Neural cell (in vitro differentiated cells): ENCODE data around the gene ADGRG1. TPM values are rescaled to one million over a fixed set of nuclear protein-coding genes. Genes with fewer than 3 reads are reported as not detected.

Experiments
- H2AFZ ChIP-seq: fragments of 200-600, 300-800 bp; sonication (generic), shearing (Covaris generic); 2 replicates; pipeline ENCODE4 v1.6.0; 2014; ENCODE audit warnings: low read depth, mild to moderate bottlenecking, antibody characterized with exemption, low read length, moderate library complexity
- H3F3A ChIP-seq: fragments of 200-600 bp; shearing (Covaris generic); 2 replicates; pipeline ENCODE4 v1.6.1; 2016; ENCODE audit warnings: mild to moderate bottlenecking, moderate library complexity, mixed read lengths, antibody characterized with exemption, low read length; ENCODE audit not compliant: insufficient read depth, poor library complexity, severe bottlenecking
- H3K27ac ChIP-seq: fragments of 200-600, 300-800 bp; sonication (generic), shearing (Covaris generic); 2 replicates; pipeline ENCODE4 v1.5.1; 2014; ENCODE audit warnings: mild to moderate bottlenecking, low read length, moderate library complexity
- H3K27me3 ChIP-seq: fragments of 300-800, 200-600 bp; sonication (generic), shearing (Covaris generic); 2 replicates; pipeline ENCODE4 v1.6.0; 2014; ENCODE audit warnings: mild to moderate bottlenecking, low read depth, low read length, moderate library complexity; ENCODE audit not compliant: insufficient read depth
- H3K36me3 ChIP-seq: fragments of 300-800, 200-600 bp; sonication (generic), shearing (Covaris generic); 2 replicates; pipeline ENCODE4 v1.5.1; 2014; ENCODE audit warnings: mild to moderate bottlenecking, antibody characterized with exemption, low read length, moderate library complexity; ENCODE audit not compliant: insufficient read depth
- H3K4me2 ChIP-seq: fragments of 300-800, 200-600 bp; sonication (generic), shearing (Covaris generic); 2 replicates; pipeline ENCODE4 v1.6.0; 2014; ENCODE audit warnings: mild to moderate bottlenecking, low read length
- H3K4me3 ChIP-seq: fragments of 300-800, 200-600 bp; sonication (generic), shearing (Covaris generic); 2 replicates; pipeline ENCODE4 v1.5.1; 2014; ENCODE audit warnings: mild to moderate bottlenecking, low read length, moderate library complexity
- H3K79me2 ChIP-seq: fragments of 200-600 bp; shearing (Covaris generic); replicated peaks from 2 replicates; pipeline ENCODE4 v1.6.0; 2014; ENCODE audit warnings: mild to moderate bottlenecking, low read length, moderate library complexity; ENCODE audit not compliant: insufficient read depth
- H3K9ac ChIP-seq: fragments of 300-800, 200-600 bp; sonication (generic), shearing (Covaris generic); 2 replicates; pipeline ENCODE4 v1.6.1; 2016; ENCODE audit warnings: mild to moderate bottlenecking, low read length, mixed read lengths
- H3K9me2 ChIP-seq: fragments of 200-600 bp; shearing (Covaris generic); 2 replicates; pipeline ENCODE4 v1.6.1; 2016; ENCODE audit warnings: mild to moderate bottlenecking, low read length, mixed read lengths; ENCODE audit not compliant: insufficient read depth
- H3K9me3 ChIP-seq: fragments of 200-600, 300-800 bp; sonication (generic), shearing (Covaris generic); 2 replicates; pipeline ENCODE4 v1.6.1; 2016; ENCODE audit warnings: mild to moderate bottlenecking, mixed run types, low read length, moderate library complexity, mixed read lengths
- H4K20me1 ChIP-seq: fragments of 200-600 bp; shearing (Covaris generic); 2 replicates; pipeline ENCODE4 v1.6.1; 2016; ENCODE audit warnings: mild to moderate bottlenecking, mixed run types; ENCODE audit not compliant: insufficient read depth
- EP300 ChIP-seq: fragments of 450-650 bp; conservative IDR thresholded peaks from 2 replicates; pipeline ENCODE4 v1.6.1; 2014; ENCODE audit warnings: antibody characterized with exemption, mild to moderate bottlenecking, moderate library complexity; ENCODE audit not compliant: poor library complexity, severe bottlenecking
- EZH2 ChIP-seq: fragments of 200-600, 300-800 bp; shearing (Covaris generic), sonication (generic); IDR thresholded peaks from 2 replicates; pipeline ENCODE4 v1.6.1; 2014; ENCODE audit warnings: antibody characterized with exemption, low read length, borderline replicate concordance, mild to moderate bottlenecking; ENCODE audit not compliant: insufficient read depth, poor library complexity, severe bottlenecking
- MXI1 ChIP-seq: fragments of 450-650 bp; conservative IDR thresholded peaks from 2 replicates; pipeline ENCODE4 v1.6.1; 2014; ENCODE audit warnings: antibody characterized with exemption, mild to moderate bottlenecking; ENCODE audit not compliant: poor library complexity, severe bottlenecking
- POLR2AphosphoS5 ChIP-seq: IDR thresholded peaks from 2 replicates; pipeline ENCODE4 v1.6.1; 2012
- RAD21 ChIP-seq: fragments of 450-650 bp; conservative IDR thresholded peaks from 2 replicates; pipeline ENCODE4 v1.6.1; 2014; ENCODE audit warnings: antibody characterized with exemption, mild to moderate bottlenecking, moderate library complexity
- SMC3 ChIP-seq: fragments of 450-650 bp; conservative IDR thresholded peaks from 2 replicates; pipeline ENCODE4 v1.6.1; 2014; ENCODE audit warnings: antibody characterized with exemption, mild to moderate bottlenecking, moderate library complexity; ENCODE audit not compliant: poor library complexity
- TAF1 ChIP-seq: IDR thresholded peaks from 2 replicates; pipeline ENCODE4 v1.6.1; 2012; ENCODE audit warnings: low read depth
- polyA plus RNA-seq: library from polyadenylated mRNA; depleted of rRNA; stranded (reverse); fragments of >200 nt; gene quantifications from 2 replicates; pipeline ENCODE4 v1.2.3, GENCODE V29; 2014
- TF ChIP-seq, protein P1 (sequence below): fragments of 450-650 bp; IDR thresholded peaks from 2 replicates; pipeline ENCODE4 v1.5.1; 2014; ENCODE audit warnings: antibody characterized with exemption, mild to moderate bottlenecking, moderate library complexity; ENCODE audit not compliant: poor library complexity, severe bottlenecking
- TF ChIP-seq, protein P2 (sequence below): IDR thresholded peaks from 2 replicates; pipeline ENCODE4 v1.6.1; 2012; ENCODE audit warnings: borderline replicate concordance

Gene ADGRG1
- polyA plus RNA-seq, 1 donor from 2014 or later = 86.8 TPM

GRCh38 chr16:57685633-57686032 lies 57.2 kb downstream of the ADGRG1 start (continued):
- TF ChIP-seq TAF1 (no peak), POLR2AphosphoS5 (no peak), EZH2 (no peak), EP300 (no peak)

DNA sequence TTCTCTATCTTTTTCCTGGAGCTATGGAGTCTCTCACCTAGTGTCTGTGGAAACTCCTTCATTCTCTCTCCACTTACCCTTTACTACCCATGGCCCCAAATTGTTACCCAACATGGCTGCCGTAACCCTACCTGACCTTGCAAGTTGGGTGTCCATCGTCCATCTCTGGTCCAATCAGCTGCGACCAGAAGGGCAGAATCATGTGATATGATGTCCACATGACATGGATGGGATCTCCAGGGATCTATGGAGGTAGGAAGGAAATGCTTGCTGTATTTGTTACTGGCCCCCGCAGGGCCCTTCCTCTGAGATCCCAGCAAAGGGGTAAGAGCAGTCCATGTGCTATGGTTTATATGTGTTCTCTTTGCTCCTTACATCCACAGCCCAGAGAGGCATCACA lies 58.1 kb downstream of the ADGRG1 start:
- Histone ChIP-seq H3K9me2 (no peaks in the 10 kb centered on the region), H3K27me3 (no peaks in the 10 kb centered on the region), H3K9ac (no peak overlapping the region), H4K20me1 (no peaks in the 10 kb centered on the region), H3K4me3 (no peak overlapping the region), H3K4me2 (no peak overlapping the region), H3K9me3 (no peaks in the 10 kb centered on the region), H3K79me2 (no peaks in the 10 kb centered on the region), H2AFZ (no peak overlapping the region), H3K27ac (no peak overlapping the region), H3F3A (no peaks in the 10 kb centered on the region), H3K36me3 (no peaks in the 10 kb centered on the region)
- TF ChIP-seq, protein P1, sequence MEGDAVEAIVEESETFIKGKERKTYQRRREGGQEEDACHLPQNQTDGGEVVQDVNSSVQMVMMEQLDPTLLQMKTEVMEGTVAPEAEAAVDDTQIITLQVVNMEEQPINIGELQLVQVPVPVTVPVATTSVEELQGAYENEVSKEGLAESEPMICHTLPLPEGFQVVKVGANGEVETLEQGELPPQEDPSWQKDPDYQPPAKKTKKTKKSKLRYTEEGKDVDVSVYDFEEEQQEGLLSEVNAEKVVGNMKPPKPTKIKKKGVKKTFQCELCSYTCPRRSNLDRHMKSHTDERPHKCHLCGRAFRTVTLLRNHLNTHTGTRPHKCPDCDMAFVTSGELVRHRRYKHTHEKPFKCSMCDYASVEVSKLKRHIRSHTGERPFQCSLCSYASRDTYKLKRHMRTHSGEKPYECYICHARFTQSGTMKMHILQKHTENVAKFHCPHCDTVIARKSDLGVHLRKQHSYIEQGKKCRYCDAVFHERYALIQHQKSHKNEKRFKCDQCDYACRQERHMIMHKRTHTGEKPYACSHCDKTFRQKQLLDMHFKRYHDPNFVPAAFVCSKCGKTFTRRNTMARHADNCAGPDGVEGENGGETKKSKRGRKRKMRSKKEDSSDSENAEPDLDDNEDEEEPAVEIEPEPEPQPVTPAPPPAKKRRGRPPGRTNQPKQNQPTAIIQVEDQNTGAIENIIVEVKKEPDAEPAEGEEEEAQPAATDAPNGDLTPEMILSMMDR = no peak
- TF ChIP-seq TAF1 (no peak), EZH2 (no peak), RAD21 (no peak), SMC3 (no peak), POLR2AphosphoS5 (no peak)
- TF ChIP-seq, protein P2, sequence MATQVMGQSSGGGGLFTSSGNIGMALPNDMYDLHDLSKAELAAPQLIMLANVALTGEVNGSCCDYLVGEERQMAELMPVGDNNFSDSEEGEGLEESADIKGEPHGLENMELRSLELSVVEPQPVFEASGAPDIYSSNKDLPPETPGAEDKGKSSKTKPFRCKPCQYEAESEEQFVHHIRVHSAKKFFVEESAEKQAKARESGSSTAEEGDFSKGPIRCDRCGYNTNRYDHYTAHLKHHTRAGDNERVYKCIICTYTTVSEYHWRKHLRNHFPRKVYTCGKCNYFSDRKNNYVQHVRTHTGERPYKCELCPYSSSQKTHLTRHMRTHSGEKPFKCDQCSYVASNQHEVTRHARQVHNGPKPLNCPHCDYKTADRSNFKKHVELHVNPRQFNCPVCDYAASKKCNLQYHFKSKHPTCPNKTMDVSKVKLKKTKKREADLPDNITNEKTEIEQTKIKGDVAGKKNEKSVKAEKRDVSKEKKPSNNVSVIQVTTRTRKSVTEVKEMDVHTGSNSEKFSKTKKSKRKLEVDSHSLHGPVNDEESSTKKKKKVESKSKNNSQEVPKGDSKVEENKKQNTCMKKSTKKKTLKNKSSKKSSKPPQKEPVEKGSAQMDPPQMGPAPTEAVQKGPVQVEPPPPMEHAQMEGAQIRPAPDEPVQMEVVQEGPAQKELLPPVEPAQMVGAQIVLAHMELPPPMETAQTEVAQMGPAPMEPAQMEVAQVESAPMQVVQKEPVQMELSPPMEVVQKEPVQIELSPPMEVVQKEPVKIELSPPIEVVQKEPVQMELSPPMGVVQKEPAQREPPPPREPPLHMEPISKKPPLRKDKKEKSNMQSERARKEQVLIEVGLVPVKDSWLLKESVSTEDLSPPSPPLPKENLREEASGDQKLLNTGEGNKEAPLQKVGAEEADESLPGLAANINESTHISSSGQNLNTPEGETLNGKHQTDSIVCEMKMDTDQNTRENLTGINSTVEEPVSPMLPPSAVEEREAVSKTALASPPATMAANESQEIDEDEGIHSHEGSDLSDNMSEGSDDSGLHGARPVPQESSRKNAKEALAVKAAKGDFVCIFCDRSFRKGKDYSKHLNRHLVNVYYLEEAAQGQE = no peak

GRCh38 chr16:57687363-57687929 lies 59.0 kb downstream of the ADGRG1 start:
- no peak overlapping the region for H3K27ac ChIP-seq
- no peak overlapping the region for H3K9ac ChIP-seq
- no peaks in the 10 kb centered on the region for H3F3A ChIP-seq
- no peaks in the 10 kb centered on the region for H3K79me2 ChIP-seq
- H2AFZ ChIP-seq = no peak overlapping the region
- H3K4me2 ChIP-seq = no peak overlapping the region
- H4K20me1 ChIP-seq = no peaks in the 10 kb centered on the region
- H3K4me3 ChIP-seq = no peak overlapping the region
- TF ChIP-seq RAD21 = no peak
- no peak for TF ChIP-seq EP300
- TF ChIP-seq, protein P2 = no peak
- TF ChIP-seq EZH2 = no peak
- TF ChIP-seq SMC3 = no peak
- TF ChIP-seq, protein P1 = no peak
- no peak for TF ChIP-seq POLR2AphosphoS5
- TF ChIP-seq MXI1 = no peak
- no peaks in the 10 kb centered on the region for H3K36me3 ChIP-seq
- no peaks in the 10 kb centered on the region for H3K9me3 ChIP-seq
- H3K27me3 ChIP-seq = no peaks in the 10 kb centered on the region
- no peaks in the 10 kb centered on the region for H3K9me2 ChIP-seq
